Pulmonary artery endothelial cell (primary cell): ENCODE data around the gene IRF2BP2. TPM values are rescaled to one million over a fixed set of nuclear protein-coding genes. Genes with fewer than 3 reads are reported as not detected.

Experiments used
- DNase-seq: peaks from one replicate; pipeline ENCODE4 v3.0.0-alpha.2; 2011; ENCODE audit warnings: low read depth, low spot score
- total RNA-seq: library from RNA; depleted of rRNA; stranded (reverse); fragments of >200 nt; gene quantifications from 2 replicates; pipeline ENCODE4 v1.2.3, GENCODE V29; 2014

The IRF2BP2 gene
- total RNA-seq, 1 donor from 2014 or later = 62.4 TPM

DNA sequence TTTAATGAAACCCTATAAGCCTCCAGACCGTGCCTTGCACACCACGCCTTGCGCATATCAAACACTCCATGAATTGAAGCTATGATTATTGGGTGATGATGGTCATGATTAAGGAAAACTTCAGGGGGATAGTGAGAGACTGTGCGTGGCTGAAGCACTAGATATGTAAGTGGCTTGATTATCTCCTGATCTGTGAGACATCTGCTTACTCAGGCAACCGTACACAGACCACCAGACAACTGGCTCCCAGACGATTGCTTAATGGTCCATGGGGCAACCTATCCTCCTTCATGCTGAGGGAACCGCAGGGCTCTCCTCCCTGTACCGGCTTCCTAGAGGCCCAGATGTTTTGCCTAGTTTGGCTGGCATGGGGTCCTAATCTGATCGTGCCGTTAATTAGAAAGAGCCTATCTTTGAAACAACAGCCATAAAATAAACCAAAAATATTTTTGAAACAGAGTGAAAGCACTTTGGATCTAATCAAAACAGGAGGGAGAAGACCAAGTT is 51.6 kb downstream of the IRF2BP2 start:
- DNase-seq = no peak

DNA sequence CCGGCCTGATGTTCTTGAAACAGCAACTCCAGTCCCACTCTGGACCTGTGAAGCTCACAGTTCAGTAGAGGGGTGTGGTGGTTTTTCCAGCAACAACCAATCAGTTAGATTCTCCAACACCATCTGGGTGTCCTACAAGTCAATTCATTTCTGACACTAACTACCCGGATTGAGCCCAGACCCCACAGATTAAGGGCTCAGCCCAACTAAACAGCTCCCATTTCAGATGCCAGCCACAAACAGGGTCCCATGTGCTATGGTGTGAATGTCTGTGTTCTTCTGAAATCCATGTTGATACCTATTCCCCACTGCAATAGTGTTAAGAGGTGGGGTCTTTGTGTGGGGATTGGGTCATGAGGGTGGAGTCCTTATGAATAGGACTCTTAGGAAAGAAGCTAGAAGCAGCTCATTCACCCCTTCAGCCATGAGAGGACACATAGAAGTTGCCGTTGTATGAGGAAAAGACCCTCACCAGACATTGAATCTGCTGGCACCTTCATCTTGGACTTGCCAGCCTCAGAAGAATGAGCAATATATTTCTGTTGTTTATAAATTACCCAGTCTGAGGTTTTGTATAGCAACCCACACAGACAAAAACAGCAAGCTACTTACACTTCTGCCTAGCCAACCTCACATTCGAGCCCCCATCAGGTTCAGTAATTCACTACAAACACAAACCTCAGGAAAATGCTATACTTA is 53.6 kb downstream of the IRF2BP2 start:
- DNase-seq = no peak

DNA sequence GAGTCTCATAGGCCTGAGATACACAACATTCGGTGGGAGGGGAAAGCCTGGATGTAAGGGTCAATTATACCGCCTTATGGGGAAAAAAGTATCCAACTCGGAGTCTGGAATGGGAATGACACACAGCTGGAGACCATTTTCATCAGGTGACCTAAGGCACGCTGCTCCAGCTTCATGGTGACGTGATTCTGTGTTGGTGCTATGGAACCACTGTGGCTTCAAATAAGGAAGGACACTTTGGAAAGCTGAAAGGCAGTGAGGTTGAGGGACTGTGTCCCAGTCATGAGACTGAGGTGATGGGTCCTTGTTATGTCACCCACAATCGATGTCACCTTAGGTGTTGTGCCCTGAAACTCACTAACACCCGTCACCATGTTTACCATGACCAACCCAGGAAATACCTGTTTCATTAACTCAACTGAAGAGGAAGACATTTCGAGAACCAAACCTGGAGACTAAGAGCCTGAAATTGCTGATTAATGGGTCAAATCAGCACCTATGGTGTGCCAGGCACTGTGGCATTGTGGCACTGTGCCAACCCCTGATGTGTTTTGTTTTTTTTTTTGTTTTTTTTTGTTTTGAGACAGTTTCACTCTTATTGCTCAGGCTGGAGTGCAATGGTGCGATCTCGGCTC is 54.5 kb downstream of the IRF2BP2 start:
- DNase-seq = no peak

DNA sequence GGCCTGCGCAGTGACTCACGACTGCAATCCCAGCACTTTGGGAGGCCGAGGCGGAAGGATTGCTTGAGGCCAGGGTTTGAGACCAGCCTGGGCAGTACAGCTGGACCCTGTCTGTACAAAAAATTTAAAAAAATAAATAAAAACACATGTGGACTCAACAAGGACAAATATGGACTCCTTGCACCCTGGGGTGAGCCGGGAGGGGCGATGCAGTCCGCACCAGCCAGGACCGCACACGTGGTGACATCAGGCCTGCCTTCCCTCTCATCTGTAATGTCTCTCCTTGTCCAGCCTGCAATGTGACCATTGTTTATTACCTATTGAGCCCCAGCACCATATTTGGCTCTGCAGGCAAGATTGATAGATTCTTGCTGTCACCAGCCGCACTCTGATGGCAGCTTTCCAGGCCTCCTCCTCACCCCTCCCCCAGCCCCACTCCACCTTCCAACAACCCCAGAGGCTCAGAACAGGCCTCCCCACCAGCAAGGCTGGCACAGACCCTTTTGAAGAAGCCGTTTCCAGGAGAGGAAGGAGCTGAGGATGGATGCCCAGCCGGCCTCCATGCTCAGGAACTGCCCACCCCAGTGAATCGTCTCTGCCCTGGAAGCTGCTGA is 55.2 kb downstream of the IRF2BP2 start:
- DNase-seq = no peak

Other genes with a start within 250 kb of the IRF2BP2 start
- 21.5 and 32.0 TPM in 2 replicates for gene COA6, start 236.7 kb downstream of the IRF2BP2 start, total RNA-seq
- 21.5 and 25.1 TPM in 2 replicates for gene TARBP1, start 131.0 kb downstream of the IRF2BP2 start, total RNA-seq